HG02588 (cell line): ENCODE measurements around the gene CCDC192.
A peak's percentile ranks its signal among the peaks of the same experiment; 100 is the strongest.
"Not testable (repeated sequence)": the region's sequence is repeated elsewhere in the genome, so short reads cannot be mapped to it uniquely, and the experiment has no call there.

Source experiments
- ATAC-seq: cut with Tn5 transposase; IDR thresholded peaks from one replicate; pipeline ENCODE4 v1.9.1; 2021; ENCODE audit warnings: mild to moderate bottlenecking, moderate library complexity; ENCODE audit not compliant: unreplicated experiment

Gene CCDC192

DNA sequence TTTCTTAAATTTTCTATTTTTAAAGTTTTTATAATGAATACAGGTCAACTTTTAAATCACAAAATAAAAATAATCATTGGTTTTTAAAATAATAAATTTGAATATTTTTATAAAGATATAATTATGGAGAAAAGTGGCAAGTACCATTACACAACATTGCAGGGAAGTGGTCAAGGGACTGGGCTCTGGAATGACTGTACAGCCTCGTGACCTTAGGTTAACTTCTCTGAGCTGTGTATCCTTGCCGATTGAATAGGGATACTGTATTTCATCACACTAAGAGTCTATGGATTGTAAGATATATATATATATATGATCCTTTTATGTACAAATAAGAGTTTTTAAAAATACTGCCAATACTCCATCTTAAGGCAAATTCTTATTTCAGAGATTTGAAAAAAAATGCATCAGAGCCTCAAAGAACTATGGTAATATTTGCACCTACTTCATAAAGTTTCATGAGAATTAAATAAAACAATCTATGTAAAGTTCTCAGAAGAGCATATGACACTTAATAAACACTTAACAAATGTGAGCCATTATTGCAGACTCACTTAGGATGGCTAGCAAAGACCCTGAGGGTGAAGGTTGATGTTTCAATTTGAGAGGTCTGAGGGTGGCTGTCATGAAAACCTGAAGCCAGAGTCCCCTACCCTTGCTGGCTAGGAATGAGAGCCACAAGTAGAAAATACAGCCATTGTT lies 136.5 kb downstream of the CCDC192 start:
- ATAC-seq: peak; percentile 48

GRCh38 chr5:127840198-127840524 lies 137.0 kb downstream of the CCDC192 start:
- peak; percentile 58 for ATAC-seq

GRCh38 chr5:127840809-127841208 lies 137.6 kb downstream of the CCDC192 start:
- ATAC-seq: no peak

- ATAC-seq: no peak
Observed at GRCh38 chr5:127844581-127845021, 141.4 kb downstream of the CCDC192 start.

DNA sequence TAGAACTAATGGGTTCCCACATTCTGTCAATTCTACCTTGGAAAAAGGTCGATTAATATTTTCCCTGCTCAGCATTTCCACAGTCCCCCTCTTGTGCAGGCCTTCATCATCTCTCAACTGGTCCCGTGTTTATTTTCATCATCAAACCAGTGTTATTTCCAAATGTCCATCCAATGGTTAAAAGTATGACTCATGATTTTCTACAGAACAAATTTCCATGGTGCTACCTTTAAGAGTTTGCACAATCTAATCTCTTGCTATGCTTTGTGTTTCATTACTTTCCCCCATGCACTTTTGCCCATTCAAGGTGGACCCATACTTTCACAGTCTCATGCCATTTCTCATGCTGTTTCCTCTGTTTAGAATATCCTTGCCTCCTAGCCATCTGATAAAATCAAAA lies 143.7 kb downstream of the CCDC192 start:
- no peak for ATAC-seq

- not testable (repeated sequence) for ATAC-seq
Observed at GRCh38 chr5:127847641-127848040, 144.4 kb downstream of the CCDC192 start.

DNA sequence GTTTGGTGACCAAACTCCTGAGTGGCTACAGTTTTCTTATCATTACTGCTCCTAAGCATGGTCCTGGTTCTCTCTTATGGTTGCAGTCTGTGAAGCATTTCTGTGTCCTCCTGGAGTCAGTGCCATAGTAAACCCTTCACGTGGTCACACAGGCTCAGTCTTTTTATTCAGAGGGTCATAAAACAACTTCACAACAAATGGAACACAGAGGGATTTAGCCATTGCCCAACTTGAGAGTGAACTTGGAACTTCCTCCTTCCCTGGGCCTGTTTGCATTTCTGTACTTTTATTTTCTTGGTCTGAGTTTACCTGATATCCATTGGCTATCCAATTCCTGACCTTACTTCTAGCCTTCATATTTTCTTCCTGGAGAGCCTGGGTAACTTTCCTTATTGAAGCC lies 144.9 kb downstream of the CCDC192 start:
- no peak for ATAC-seq

DNA sequence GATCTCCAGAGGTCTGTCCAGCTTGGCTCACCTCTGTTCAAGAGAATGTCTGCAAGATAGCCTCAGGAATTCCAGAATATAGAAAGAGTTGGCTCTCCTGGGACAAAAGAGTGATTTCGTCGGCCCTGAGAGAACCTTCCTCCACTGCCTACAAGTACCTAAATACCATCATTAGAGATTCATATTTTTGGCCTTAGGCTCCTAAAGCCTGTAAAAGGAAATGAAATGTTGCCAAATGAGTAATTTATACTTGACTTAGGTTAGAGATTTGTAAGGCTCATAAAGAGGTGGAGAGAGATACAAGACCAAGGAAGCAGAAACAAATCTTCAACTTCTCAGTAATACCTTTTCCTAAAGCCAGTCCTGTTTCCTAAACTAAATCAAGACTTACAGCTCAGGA lies 146.2 kb downstream of the CCDC192 start:
- no peak for ATAC-seq

- ATAC-seq: no peak
Observed at GRCh38 chr5:127849891-127850290, 146.7 kb downstream of the CCDC192 start.

GRCh38 chr5:127851964-127852363 lies 148.8 kb downstream of the CCDC192 start:
- no peak for ATAC-seq

DNA sequence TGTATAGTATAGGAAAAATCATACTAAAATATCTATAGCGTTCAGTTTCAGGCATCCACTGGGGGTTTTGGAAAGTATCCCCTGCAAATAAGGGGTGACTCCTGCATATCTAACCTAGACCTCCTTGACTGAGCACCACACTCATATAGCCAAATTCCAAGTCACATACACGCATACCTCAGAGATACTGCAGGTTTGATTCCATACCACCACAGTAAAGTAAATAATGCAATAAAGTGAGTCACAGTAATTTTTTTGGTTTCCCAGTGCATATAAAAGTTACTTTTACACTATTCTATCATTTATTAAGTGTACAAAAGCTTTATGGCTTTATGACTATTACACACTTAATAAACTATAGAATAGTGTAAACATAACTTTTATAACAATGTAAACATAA lies 151.3 kb downstream of the CCDC192 start:
- no peak for ATAC-seq

DNA sequence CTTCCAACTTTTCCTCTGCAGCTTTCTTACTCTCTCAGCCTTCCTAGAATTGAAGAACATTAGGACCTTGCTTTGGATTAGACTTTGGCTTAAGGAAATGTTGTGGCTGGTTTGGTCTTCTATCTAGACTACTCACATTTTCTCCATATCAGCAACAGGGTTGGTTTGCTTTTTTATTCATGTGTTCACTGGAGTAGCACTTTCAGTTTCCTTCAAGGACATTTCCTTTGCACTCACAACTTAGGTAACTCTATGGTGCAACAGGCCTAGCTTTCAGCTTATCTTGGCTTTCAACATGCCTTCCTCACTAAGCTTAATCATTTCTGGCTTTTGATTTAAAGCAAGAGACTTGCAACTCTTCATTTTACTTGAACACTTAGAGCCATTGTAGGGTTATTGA lies 153.1 kb downstream of the CCDC192 start:
- peak; percentile 45 for ATAC-seq

- ATAC-seq: no peak
Observed at GRCh38 chr5:127858116-127858784, 155.1 kb downstream of the CCDC192 start.

GRCh38 chr5:127860291-127860690 lies 157.1 kb downstream of the CCDC192 start:
- ATAC-seq: no peak

DNA sequence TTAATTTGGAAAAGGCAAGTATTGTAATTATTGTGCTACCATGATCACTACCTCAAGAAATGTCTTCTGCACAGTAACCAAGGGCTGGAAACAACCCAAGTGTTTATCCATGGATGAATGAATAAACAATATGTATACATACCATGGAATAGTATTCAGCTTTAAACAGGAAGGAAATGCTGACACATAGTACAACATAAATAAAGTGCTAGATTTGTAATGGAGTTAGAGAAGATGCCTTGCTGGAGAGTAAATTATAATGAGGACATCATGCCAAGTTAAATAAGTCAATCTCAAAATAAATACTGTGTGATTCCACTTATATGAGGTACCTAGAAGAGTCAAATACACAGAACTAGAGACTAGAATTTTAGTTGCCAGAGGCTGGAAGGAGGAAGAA lies 160.0 kb downstream of the CCDC192 start:
- ATAC-seq: no peak

DNA sequence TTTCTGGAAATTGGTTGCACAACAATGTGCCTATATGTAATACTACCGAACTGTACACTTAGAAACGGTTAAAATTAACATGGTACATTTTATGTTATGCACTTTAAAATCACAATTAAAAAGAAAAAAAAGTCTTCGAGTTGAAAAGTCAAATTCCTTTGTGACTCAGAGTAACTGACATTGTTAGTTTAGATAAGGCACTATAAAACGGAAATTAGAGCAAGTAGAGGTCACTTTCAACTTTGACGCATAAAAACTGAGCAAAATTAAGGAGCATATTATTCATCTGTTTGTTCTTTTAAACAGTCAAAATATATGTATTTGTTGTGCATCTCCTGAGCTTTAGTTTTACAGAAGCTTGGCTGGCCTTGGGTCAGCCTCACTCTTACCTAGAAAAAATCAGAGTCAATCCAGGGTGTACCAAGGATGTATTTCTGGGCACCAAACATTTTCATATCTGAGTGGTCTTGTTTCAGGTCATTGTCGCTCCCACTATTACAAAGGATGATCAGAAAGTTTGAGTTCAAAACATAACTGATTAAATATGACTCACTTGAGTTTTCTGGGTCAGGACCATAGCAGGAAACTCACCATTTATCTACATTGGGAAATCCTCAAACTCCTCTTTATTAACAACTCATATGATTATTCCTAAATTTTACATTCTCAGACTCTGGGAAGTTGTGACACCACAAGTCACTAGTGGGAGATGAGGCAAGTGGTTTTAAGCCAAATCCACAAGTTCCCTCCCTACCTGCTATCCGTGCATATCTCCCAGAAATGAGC lies 160.6 kb downstream of the CCDC192 start:
- ATAC-seq: no peak

GRCh38 chr5:127864511-127864910 lies 161.3 kb downstream of the CCDC192 start:
- no peak for ATAC-seq

DNA sequence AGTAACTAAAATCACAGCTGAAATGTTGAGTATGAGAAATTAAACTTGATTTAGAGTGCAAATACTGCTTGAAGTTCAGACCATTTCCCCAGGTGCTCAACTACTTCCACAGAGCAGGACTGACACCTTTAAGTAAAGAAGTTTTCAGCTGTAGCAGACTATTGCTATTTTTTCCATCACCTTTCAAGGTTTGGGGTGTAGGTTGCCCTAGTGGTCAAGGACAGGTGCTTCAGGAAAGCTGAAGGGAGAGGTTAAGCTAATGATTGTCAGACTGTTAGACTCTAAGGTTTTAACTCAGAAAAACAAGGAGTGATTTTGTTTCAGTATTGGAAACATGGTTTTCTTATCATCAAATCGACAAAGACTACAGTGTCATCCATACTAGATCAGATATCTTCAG lies 162.1 kb downstream of the CCDC192 start:
- no peak for ATAC-seq

- peak; percentile 51 for ATAC-seq
Observed at GRCh38 chr5:127867022-127867783, 164.0 kb downstream of the CCDC192 start.

- peak; percentile 56 for ATAC-seq
Observed at GRCh38 chr5:127870914-127871313, 167.7 kb downstream of the CCDC192 start.

DNA sequence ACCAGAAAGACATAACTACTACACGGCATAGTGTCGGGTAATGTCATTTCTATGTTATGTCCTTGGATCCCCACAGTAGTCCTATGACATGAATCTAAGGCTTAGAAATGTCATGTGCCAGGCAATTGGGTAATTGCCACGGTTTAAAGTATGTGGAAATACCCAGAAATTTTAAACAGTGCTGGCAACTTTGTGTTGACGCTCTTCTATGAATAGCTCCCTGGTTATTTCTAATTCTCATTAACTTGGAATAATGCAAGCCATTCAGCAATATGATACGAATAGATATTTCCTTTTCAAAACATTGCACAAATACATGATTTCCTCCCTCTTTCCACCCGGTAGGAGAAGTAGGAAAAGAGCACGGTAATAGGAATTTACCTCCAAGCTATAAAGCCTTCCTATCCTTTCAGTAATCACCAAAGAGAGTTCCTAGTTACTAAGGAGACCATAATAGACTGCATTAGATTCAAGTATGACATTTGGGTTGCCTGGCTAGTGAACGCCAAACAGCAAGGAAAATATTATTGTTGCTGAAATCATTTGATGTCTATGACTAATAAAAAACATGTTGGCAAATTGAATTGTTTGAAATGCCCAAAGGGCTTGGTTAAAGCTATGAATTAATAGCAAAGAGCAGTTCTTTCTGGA lies 168.4 kb downstream of the CCDC192 start:
- ATAC-seq: no peak
